Measurements from ENCODE around the gene POU4F2.

POU4F2 gene

GRCh38 chr4:146638786-146639505 lies at the start of gene POU4F2:
POU4F2 (plus strand) TSS chr4:146638893; CDS start chr4:146639141, 248 bp downstream.
- DNase-seq = peak; percentile 72

- DNase-seq = no peak
These were observed 47.9 kb upstream of the POU4F2 start for GRCh38 chr4:146590801-146591200.

- no peak for DNase-seq
These were observed 46.7 kb upstream of the POU4F2 start for GRCh38 chr4:146592019-146592418.

GRCh38 chr4:146632770-146633470 lies 5.8 kb upstream of the POU4F2 start:
- DNase-seq = no peak

- no peak for DNase-seq
These were observed 5.3 kb upstream of the POU4F2 start for GRCh38 chr4:146633471-146633800.

GRCh38 chr4:146634825-146635224 lies 3.9 kb upstream of the POU4F2 start:
- no peak for DNase-seq

GRCh38 chr4:146637621-146638332 lies 916 bp upstream of the POU4F2 start:
- no peak for DNase-seq

- DNase-seq = peak; percentile 54
These were observed 334 bp upstream of the POU4F2 start for GRCh38 chr4:146638333-146638785.

- DNase-seq = no peak
These were observed 826 bp downstream of the POU4F2 start for GRCh38 chr4:146639506-146639932.

- no peak for DNase-seq
These were observed 1.4 kb downstream of the POU4F2 start for GRCh38 chr4:146640021-146640464.

- no peak for DNase-seq
These were observed 1.9 kb downstream of the POU4F2 start for GRCh38 chr4:146640465-146641061.

- DNase-seq = no peak
These were observed 3.1 kb downstream of the POU4F2 start for GRCh38 chr4:146641762-146642161.

GRCh38 chr4:146643812-146644401 lies 5.2 kb downstream of the POU4F2 start:
- DNase-seq = no peak

- no peak for DNase-seq
These were observed 7.2 kb downstream of the POU4F2 start for GRCh38 chr4:146645921-146646320.

- no peak for DNase-seq
These were observed 8.1 kb downstream of the POU4F2 start for GRCh38 chr4:146646593-146647325.

GRCh38 chr4:146647615-146648460 lies 9.1 kb downstream of the POU4F2 start:
- DNase-seq = peak; percentile 64

- peak; percentile 57 for DNase-seq
These were observed 9.7 kb downstream of the POU4F2 start for GRCh38 chr4:146648461-146648783.

- no peak for DNase-seq
These were observed 10.5 kb downstream of the POU4F2 start for GRCh38 chr4:146649232-146649631.

- no peak for DNase-seq
These were observed 11.3 kb downstream of the POU4F2 start for GRCh38 chr4:146650034-146650433.

GRCh38 chr4:146654687-146655520 lies 16.2 kb downstream of the POU4F2 start:
- DNase-seq = peak; percentile 92
